Neuron (in vitro differentiated cells): ENCODE results near the gene PID1.

ENCODE experiments used
- H2AFZ ChIP-seq: one replicate; pipeline ENCODE4 v1.6.1; 2013; ENCODE audit warnings: low read depth, mild to moderate bottlenecking, inconsistent platforms, low read length, moderate library complexity
- H3K27me3 ChIP-seq: one replicate; pipeline ENCODE4 v1.6.1; 2013; ENCODE audit warnings: low read length; ENCODE audit not compliant: insufficient read depth
- H3K36me3 ChIP-seq: one replicate; pipeline ENCODE4 v1.6.1; 2013; ENCODE audit warnings: low read length; ENCODE audit not compliant: insufficient read depth
- H3K4me1 ChIP-seq: one replicate; pipeline ENCODE4 v1.6.1; 2013; ENCODE audit warnings: low read length; ENCODE audit not compliant: insufficient read depth
- H3K4me3 ChIP-seq: 2 replicates; pipeline ENCODE4 v1.5.1; 2013; ENCODE audit warnings: mild to moderate bottlenecking, low read length, moderate library complexity
- H3K9me3 ChIP-seq: one replicate; pipeline ENCODE4 v1.6.1; 2013; ENCODE audit warnings: low read length

PID1 gene

GRCh38 chr2:228974169-228974568, 296.9 kb downstream of the PID1 start:
- Histone ChIP-seq H2AFZ (no peak overlapping the region), H3K4me1 (no peaks in the 10 kb centered on the region), H3K27me3 (no peaks in the 10 kb centered on the region), H3K9me3 (no peaks in the 10 kb centered on the region), H3K36me3 (no peaks in the 10 kb centered on the region), H3K4me3 (no peak overlapping the region)
